ENCODE data around the gene TCF7. TPM values are rescaled to one million over a fixed set of nuclear protein-coding genes. Genes with fewer than 3 reads are reported as not detected.

The TCF7 gene
- total RNA-seq, 2 experiments from 2014 or later: 0.97 to 1.1 TPM

- H3K79me2 ChIP-seq (ENCODE audit: insufficient read depth, low read depth, low read length): no peaks in the 10 kb centered on the region
- no TSS peak for BruUV-seq (replicated peaks)
- no peaks in the 10 kb centered on the region for H3K4me1 ChIP-seq (ENCODE audit: insufficient read depth, low read length, poor library complexity, severe bottlenecking)
- H3K9me2 ChIP-seq (ENCODE audit: insufficient read depth, low read length): no peaks in the 10 kb centered on the region
- no peak for DNase-seq (ENCODE audit: low spot score)
- no peak overlapping the region for H3K27ac ChIP-seq (ENCODE audit: low read depth, low read length, poor library complexity, severe bottlenecking)
- TF ChIP-seq CTCF (conservative IDR thresholded peaks at IDR 0.05; ENCODE audit: low read length) (no peak), EZH2phosphoT487 (IDR thresholded peaks at IDR 0.05; ENCODE audit: borderline replicate concordance, low read depth, low read length) (no peak)
- no peaks in the 10 kb centered on the region for H4K20me1 ChIP-seq (ENCODE audit: insufficient read depth, low read length)
- no peaks in the 10 kb centered on the region for H3K9me3 ChIP-seq (ENCODE audit: low read length)
- H3K4me3 ChIP-seq (ENCODE audit: low read depth, low read length, poor library complexity, severe bottlenecking): no peak overlapping the region
- H3K4me2 ChIP-seq (ENCODE audit: low read length): no peak overlapping the region
- ChIA-PET CTCF (ENCODE audit: unreplicated experiment) (no interaction called here), POLR2A (interaction anchor here (0.8 kb wide), 1 partner anchor 11 kb away, joined by 3 read pairs; no protein-coding TSS in a partner anchor)
- no peaks in the 10 kb centered on the region for H3K36me3 ChIP-seq (ENCODE audit: insufficient read depth, low read length)
- intact Hi-C loops (cut with micrococcal nuclease; ENCODE audit: unreplicated experiment): no loop called here
- no peak overlapping the region for H2AFZ ChIP-seq (ENCODE audit: low read length)
These were observed 29.9 kb upstream of the TCF7 start for GRCh38 chr5:134084570-134084969.

- no peak for DNase-seq (ENCODE audit: low spot score)
- H3K9me2 ChIP-seq (ENCODE audit: insufficient read depth, low read length): no peaks in the 10 kb centered on the region
- H3K9me3 ChIP-seq (ENCODE audit: low read length): no peaks in the 10 kb centered on the region
- no peak overlapping the region for H3K27ac ChIP-seq (ENCODE audit: low read depth, low read length, poor library complexity, severe bottlenecking)
- H3K36me3 ChIP-seq (ENCODE audit: insufficient read depth, low read length): no peaks in the 10 kb centered on the region
- H3K4me2 ChIP-seq (ENCODE audit: low read length): no peak overlapping the region
- no peaks in the 10 kb centered on the region for H4K20me1 ChIP-seq (ENCODE audit: insufficient read depth, low read length)
- H3K4me1 ChIP-seq (ENCODE audit: insufficient read depth, low read length, poor library complexity, severe bottlenecking): peaks cover 4% of the 10 kb centered on the region
- BruUV-seq (replicated peaks): no TSS peak
- H3K4me3 ChIP-seq (ENCODE audit: low read depth, low read length, poor library complexity, severe bottlenecking): no peak overlapping the region
- intact Hi-C loops (cut with micrococcal nuclease; ENCODE audit: unreplicated experiment): no loop called here
- no peaks in the 10 kb centered on the region for H3K79me2 ChIP-seq (ENCODE audit: insufficient read depth, low read depth, low read length)
- ChIA-PET POLR2A (interaction anchor here (1.2 kb wide), 1 partner anchor 15 kb away, joined by 5 read pairs; no protein-coding TSS in a partner anchor), CTCF (ENCODE audit: unreplicated experiment) (no interaction called here)
- no peak overlapping the region for H2AFZ ChIP-seq (ENCODE audit: low read length)
- TF ChIP-seq EZH2phosphoT487 (IDR thresholded peaks at IDR 0.05; ENCODE audit: borderline replicate concordance, low read depth, low read length) (no peak), CTCF (conservative IDR thresholded peaks at IDR 0.05; ENCODE audit: low read length) (no peak)
These were observed 29.1 kb upstream of the TCF7 start for GRCh38 chr5:134085411-134085810.

GRCh38 chr5:134086225-134086942, 28.1 kb upstream of the TCF7 start:
- Histone ChIP-seq H3K27ac (ENCODE audit: low read depth, low read length, poor library complexity, severe bottlenecking) (no peak overlapping the region), H3K4me2 (ENCODE audit: low read length) (no peak overlapping the region), H3K9me3 (ENCODE audit: low read length) (no peaks in the 10 kb centered on the region), H3K4me3 (ENCODE audit: low read depth, low read length, poor library complexity, severe bottlenecking) (no peak overlapping the region), H3K4me1 (ENCODE audit: insufficient read depth, low read length, poor library complexity, severe bottlenecking) (peaks cover 11% of the 10 kb centered on the region), H3K36me3 (ENCODE audit: insufficient read depth, low read length) (no peaks in the 10 kb centered on the region), H3K79me2 (ENCODE audit: insufficient read depth, low read depth, low read length) (no peaks in the 10 kb centered on the region), H3K9me2 (ENCODE audit: insufficient read depth, low read length) (no peaks in the 10 kb centered on the region), H4K20me1 (ENCODE audit: insufficient read depth, low read length) (no peaks in the 10 kb centered on the region), H2AFZ (ENCODE audit: low read length) (no peak overlapping the region)
- no peak for DNase-seq (ENCODE audit: low spot score)
- CTCF ChIA-PET (ENCODE audit: unreplicated experiment): no interaction called here
- POLR2A ChIA-PET: interaction anchor here (1.2 kb wide), 1 partner anchor 14 kb away, joined by 5 read pairs; no protein-coding TSS in a partner anchor
- no peak for TF ChIP-seq EZH2phosphoT487 (IDR thresholded peaks at IDR 0.05; ENCODE audit: borderline replicate concordance, low read depth, low read length)
- TF ChIP-seq CTCF (conservative IDR thresholded peaks at IDR 0.05; ENCODE audit: low read length): no peak
- intact Hi-C loops (cut with micrococcal nuclease; ENCODE audit: unreplicated experiment): no loop called here
- BruUV-seq (replicated peaks): no TSS peak

Data from OCI-LY7 (cell line).